Right lung (tissue), 5 donors: ENCODE results near the gene NPAS3. TPM values are rescaled to one million over a fixed set of nuclear protein-coding genes. Genes with fewer than 3 reads are reported as not detected.

Experiments
- DNase-seq, 2 donors: peaks; one replicate each; pipeline ENCODE4 v3.0.0-alpha.2; 2013
- polyA plus RNA-seq, 5 donors: library from polyadenylated mRNA; unstranded; fragments of 120-200 nt; gene quantifications; one replicate each; pipeline versions ENCODE4 v1.2.1 to v1.2.3, GENCODE V29; 2013; ENCODE audit warnings: inconsistent platforms in 1 of 5, low replicate concordance in 1 of 5; ENCODE audit not compliant: insufficient read length in 5 of 5, insufficient read depth in 1 of 5

Gene NPAS3
- polyA plus RNA-seq, 5 donors: 0.56 to 0.77 (median 0.69) TPM

- no peak for DNase-seq
Observed at GRCh38 chr14:33545696-33546095, 607.0 kb downstream of the NPAS3 start.

GRCh38 chr14:33548606-33549005, 609.9 kb downstream of the NPAS3 start:
- DNase-seq: no peak

DNA sequence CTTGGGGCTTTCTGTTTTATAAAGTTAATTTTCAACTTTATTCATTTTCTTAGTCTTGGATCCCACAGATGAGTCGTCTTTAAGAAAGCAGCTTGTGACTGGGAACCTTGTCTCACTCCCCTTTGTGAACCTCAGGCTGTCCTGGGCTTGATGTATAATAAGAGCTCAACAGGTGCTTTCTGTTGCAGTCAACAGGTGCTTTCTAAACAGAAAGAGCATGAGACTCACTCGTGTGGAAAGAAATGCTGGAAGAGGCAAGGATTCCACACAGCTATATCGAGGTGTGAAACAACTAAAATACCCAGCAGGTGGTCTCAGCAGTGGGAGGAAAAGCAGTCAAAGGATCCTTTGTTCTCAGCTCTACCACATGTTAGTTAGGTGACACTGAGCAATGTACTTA, 613.3 kb downstream of the NPAS3 start:
- no peak for DNase-seq

- DNase-seq: no peak
Observed at GRCh38 chr14:33553706-33554278, 615.1 kb downstream of the NPAS3 start.

- DNase-seq: no peak
Observed at GRCh38 chr14:33554988-33555387, 616.3 kb downstream of the NPAS3 start.

DNA sequence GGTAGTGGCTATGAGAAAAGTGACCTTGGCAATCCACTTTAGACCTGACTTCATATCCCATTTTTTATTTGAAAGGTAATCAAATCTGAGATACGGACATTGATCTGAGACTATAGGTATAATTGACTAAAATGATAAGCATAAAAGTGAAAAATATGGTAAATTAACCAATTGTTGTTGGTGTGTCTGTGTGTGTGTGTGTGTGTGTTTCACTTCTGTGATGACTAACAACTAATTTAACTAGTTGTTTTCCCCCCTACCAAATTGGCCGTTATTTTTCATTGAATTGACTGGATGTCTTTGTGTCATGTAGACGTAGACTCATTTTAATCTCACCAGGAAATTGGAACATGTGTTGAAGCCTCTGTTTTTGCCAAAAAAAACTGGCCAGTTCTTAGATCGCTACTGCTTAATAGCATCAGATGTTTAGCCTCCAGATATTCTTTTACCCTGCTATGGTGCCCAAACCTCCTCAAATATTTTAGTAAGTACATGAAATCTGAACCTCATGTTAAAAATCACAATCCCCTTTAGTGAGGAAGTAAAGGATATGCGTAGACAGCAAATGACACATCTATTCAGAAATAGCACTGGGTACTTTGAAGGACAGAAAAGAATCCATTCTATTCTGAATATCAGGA, 617.2 kb downstream of the NPAS3 start:
- DNase-seq: no peak

DNA sequence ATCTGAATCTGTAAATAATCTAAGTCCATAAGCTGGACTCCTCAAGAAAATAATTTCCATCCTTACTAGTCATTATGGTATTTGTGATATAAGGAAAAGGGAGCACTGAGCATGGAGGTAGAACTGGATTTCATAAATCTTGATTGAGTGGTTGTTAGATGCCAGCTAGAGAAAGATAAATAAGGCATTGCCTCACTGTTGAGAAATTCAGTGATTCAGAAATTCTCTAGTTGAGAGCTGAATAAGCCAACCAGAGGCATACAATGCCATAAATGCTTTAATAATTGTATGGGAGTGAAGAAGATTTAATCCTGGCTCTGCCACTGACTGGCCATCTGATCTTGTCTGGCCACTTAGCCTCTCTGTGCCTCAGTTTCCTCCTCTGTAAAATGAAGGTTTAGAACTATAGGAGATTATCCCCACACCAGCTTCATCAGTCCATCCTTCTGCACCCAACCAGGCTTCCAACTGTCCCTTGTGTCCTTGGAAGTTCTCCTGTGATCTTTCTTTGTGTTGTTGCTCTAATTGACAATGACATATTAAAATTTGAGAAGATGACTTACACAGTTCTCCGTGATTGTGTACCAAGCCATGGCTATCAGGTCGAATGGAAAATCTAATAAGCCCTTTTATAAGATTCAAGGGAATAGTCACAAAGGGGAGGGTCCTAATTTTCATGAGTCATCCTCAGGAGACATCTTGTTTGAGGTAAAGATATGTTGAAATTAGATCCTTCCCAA, 617.9 kb downstream of the NPAS3 start:
- no peak for DNase-seq

GRCh38 chr14:33560718-33561431, 622.2 kb downstream of the NPAS3 start:
- peak; percentile 67 to 73 for DNase-seq

DNA sequence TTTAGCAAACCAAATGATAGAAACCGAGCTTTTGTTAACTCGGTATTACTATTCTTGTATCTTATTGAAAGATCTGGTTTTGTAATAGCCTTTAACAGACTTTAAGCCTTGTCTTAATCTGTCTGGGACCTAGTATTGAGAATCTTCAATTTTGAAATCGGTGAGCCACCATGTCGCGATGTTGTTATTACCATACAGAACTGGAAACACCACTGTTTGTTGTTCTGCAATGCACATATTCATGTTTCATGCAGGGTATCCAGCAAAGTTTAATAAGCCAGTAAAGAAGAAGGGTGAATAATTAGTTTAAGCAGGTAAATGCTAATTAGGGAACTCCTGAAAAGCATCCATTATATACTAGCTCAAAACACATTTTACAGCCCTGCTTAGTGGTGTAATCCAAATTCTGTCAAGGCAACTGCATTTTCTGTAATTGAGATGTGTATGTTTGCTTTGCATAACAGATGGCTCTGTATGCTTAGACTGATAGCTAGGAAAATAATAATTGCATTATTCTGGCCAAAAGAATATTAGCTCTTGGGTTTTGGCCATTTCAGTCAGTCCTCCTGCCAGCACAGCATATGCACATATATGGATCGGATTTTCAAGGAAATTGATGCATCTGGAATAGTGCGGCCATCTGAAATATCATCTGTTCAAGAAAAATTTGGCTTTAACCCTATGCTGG, 623.0 kb downstream of the NPAS3 start:
- peak; percentile 58 to 59 for DNase-seq

- no peak for DNase-seq
Observed at GRCh38 chr14:33563191-33563900, 624.7 kb downstream of the NPAS3 start.

DNA sequence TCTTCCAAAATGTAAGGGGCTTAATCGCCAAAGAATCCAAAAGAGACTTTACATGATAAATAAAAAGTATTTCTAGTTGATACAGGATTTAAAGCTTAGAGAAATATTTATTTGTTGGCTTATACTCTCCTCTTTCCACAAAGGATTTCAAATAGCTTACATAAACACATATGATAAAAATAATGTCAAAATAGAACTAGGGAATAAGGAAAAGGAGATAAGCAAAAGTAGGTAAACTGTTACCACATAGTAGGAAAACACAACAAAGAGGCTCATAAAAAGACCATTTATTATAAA, 625.2 kb downstream of the NPAS3 start:
- no peak for DNase-seq

GRCh38 chr14:33564774-33565630, 626.3 kb downstream of the NPAS3 start:
- DNase-seq: no peak

- DNase-seq: no peak
Observed at GRCh38 chr14:33566082-33566481, 627.4 kb downstream of the NPAS3 start.

DNA sequence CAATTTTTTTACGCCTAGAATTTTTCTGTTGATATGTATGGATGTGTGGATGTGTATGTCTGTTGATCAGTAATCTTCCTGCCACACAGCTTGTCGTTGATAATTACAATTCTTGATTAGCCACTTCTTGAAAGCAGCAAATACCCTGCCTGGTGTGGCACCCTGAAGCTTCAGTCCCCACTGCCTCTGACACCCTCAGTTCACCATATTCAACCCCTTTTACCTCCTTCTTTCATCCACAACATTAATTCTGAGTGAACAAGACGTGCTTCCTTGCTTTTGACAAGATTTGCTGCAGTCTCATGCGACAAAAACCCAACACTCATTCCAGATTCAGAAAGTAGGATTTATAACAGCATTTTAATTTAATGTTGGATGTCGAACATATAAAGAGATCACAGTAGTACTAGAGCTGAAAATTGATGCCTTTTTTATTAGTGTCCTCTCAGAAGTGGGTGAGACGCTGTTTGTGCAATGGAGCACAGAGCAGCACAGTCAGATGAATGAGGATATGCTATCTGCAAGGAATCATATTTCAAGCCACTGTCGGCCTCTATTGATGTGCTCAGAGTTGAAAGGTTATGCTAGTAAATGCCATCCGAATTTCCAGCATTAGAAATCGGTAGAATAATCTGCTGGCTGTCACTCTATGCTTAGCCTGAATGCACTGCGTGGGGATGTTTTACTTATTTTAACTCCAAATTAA, 628.5 kb downstream of the NPAS3 start:
- no peak for DNase-seq

DNA sequence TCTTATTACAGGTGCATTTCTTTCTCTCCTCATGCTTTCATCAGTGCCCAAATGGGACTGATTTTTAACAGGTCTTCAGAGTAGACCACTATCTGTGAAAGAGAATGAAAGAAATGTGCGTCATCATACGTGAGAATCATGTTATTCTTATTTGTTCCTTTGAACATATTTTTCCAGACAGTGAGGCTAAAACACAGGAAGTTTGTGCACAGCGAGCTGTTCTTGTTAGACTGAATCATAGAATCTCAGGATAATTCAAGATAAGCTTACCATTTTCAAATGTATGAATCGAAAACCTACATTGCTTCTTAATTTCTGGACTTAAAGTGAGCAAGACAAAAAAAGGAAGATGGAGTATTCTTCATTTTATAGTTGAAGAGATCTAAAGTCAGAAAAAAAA, 629.1 kb downstream of the NPAS3 start:
- DNase-seq: no peak

- no peak for DNase-seq
Observed at GRCh38 chr14:33568935-33569579, 630.4 kb downstream of the NPAS3 start.

DNA sequence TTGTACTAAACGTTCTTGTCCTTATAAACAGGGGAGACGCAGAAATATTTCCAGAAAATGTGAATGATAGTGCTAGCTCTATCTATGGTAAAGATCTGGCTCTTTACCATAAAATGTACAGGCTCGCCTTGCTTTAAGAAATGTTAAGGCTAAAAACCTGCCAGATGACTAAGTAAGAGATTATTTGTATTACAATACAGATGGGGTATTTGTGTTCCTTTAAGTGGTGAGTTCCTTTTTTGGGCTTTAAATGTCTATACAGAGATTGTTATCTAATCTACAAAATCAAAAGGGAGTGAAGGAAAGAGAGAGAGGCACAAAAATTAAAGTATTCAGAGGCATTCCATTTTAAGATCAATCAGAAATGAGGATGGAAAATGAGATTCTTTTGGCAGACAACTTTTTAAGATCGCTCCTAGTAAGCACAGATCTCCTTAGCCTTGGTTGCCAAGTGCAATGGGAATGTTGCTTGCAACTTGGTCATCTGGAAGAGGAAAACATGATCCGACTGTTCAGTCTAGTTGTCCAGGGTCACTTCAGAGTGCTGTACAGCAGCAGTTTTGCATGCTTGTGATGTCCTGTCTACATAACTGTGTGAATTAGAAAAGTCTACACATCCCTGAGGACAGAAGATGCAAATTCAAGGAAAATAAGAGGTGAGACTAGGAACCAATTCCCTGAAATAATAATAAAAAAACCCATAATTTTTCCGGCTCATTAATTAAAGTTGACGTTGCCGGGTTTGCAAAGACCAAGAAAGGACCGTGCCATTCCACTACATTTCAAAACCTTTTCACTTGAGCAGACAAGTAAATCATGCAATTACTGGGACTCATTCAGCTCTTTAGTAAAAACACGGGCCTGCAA, 631.4 kb downstream of the NPAS3 start:
- DNase-seq: no peak

DNA sequence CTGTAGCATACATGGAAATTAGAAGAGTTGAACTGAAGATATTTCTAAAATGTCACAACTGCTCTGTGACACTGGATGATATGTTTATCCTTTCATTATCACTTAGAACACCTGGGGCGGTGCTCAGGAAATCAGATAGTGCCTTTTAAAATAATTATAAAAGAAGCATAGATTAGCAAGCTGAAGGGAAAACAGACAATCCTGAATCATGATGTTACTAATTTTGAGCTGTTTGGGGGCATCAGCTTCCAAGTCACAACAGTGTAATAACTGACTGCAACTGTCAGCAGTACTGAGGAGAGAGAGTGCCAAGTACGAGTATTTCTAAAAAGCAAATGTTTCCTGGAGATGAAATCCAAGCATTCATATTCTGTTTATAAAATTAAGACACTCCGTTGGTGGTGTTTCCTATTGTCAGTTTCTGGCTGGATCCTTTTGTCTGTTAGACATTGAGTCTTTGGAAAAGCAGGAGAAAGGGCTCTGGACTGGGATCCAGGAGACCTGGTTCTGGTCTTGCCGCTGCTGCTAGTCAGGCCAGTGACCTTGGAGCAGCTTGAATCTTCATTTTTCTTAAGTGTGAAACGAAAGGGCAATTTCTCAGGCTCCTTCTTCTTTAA, 632.1 kb downstream of the NPAS3 start:
- DNase-seq: no peak
